HepG2 (cell line): Measurements from ENCODE around the gene WDR59.

Experiments
- ARNT ChIP-seq: fragments of 450-650 bp; IDR thresholded peaks from 2 replicates; pipeline ENCODE4 v1.6.1; 2017
- TCF7 ChIP-seq: sonication (generic); IDR thresholded peaks from 2 replicates; pipeline ENCODE4 v1.6.1; 2016; ENCODE audit warnings: antibody characterized with exemption, low read depth
- ZHX1 ChIP-seq: sonication (generic); formaldehyde crosslinking; IDR thresholded peaks from 2 replicates; pipeline ENCODE4 v1.8.1; 2022; ENCODE audit warnings: low read depth, mild to moderate bottlenecking, missing genetic modification reagents
- TF ChIP-seq, protein P1 (sequence below): sonication (generic); formaldehyde crosslinking; IDR thresholded peaks from 2 replicates; pipeline ENCODE4 v1.5.0; 2020; ENCODE audit warnings: mild to moderate bottlenecking, missing genetic modification reagents, moderate library complexity
- TF ChIP-seq, protein P2 (sequence below): sonication (generic); formaldehyde crosslinking; IDR thresholded peaks from 2 replicates; pipeline ENCODE4 v1.8.0; 2022; ENCODE audit warnings: mild to moderate bottlenecking, missing genetic modification reagents

- TF ChIP-seq ARNT: no peak
- TF ChIP-seq, protein P1, sequence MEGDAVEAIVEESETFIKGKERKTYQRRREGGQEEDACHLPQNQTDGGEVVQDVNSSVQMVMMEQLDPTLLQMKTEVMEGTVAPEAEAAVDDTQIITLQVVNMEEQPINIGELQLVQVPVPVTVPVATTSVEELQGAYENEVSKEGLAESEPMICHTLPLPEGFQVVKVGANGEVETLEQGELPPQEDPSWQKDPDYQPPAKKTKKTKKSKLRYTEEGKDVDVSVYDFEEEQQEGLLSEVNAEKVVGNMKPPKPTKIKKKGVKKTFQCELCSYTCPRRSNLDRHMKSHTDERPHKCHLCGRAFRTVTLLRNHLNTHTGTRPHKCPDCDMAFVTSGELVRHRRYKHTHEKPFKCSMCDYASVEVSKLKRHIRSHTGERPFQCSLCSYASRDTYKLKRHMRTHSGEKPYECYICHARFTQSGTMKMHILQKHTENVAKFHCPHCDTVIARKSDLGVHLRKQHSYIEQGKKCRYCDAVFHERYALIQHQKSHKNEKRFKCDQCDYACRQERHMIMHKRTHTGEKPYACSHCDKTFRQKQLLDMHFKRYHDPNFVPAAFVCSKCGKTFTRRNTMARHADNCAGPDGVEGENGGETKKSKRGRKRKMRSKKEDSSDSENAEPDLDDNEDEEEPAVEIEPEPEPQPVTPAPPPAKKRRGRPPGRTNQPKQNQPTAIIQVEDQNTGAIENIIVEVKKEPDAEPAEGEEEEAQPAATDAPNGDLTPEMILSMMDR: no peak
- TF ChIP-seq, protein P2, sequence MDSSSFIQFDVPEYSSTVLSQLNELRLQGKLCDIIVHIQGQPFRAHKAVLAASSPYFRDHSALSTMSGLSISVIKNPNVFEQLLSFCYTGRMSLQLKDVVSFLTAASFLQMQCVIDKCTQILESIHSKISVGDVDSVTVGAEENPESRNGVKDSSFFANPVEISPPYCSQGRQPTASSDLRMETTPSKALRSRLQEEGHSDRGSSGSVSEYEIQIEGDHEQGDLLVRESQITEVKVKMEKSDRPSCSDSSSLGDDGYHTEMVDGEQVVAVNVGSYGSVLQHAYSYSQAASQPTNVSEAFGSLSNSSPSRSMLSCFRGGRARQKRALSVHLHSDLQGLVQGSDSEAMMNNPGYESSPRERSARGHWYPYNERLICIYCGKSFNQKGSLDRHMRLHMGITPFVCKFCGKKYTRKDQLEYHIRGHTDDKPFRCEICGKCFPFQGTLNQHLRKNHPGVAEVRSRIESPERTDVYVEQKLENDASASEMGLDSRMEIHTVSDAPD (CRISPR knock-in tag): no peak
- TF ChIP-seq TCF7: no peak
- TF ChIP-seq ZHX1 (CRISPR knock-in tag): no peak
Measured at GRCh38 chr16:75019007-75019406, 34.1 kb upstream of the WDR59 start.
